Measurements from ENCODE around the gene FUZ. TPM values are rescaled to one million over a fixed set of nuclear protein-coding genes. Genes with fewer than 3 reads are reported as not detected.

Gene FUZ
- total RNA-seq, 1 donor from 2014 or later: 10.8 TPM

DNA sequence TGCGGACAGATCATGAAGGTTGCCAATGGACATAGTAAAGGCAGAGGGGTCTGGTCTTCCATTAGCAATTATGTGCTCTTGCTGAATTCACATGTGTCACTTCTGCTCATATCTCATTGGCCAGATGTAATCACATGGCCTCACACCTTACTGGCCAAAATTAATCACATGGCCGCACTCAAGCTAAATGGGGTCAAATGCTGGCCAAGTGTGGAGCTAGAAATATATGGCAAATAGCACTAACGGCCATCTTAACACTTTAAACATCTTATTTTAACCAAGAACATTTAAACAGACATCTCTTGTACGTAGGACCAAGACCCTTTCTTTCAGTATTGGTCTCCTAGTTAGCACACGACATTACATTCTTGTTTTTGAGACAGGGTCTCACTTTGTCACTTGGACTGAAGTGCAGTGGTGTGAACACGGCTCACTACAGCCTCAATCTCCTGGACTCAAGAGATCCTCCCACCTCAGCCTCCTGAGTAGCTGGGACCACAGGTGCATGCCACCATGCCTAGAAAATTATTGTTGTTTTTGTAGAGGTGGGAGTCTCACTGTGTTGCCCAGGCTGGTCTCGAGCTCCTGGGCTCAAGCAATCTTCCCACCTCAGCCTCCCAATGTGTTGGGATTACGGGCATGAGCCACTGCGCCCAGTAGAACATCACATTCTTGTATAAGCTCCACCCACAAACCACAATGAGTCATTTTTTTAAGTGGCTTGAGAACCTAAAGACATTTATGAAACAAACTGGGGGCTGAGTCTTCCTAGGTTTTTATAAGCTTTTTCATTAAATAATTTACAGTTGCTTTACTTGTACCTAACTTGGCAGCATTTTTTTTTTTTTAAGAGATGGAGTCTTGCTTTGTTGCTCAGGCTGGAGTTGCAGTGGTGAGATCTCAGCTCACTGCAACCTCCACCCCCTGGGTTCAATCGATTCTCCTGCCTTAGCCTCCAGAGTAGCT, 34.9 kb upstream of the FUZ start:
- Mint-ChIP-seq H3K4me3 (ENCODE audit: unreplicated experiment) (no peak overlapping the region), H3K36me3 (ENCODE audit: low read depth) (peaks cover 5% of the 10 kb centered on the region), H3K27me3 (ENCODE audit: low read depth) (no peaks in the 10 kb centered on the region), H3K27ac (ENCODE audit: unreplicated experiment) (peak overlapping the region; percentile 87), H3K4me1 (ENCODE audit: low read depth) (peaks cover 43% of the 10 kb centered on the region), H3K9me3 (ENCODE audit: low read depth) (peaks cover 9% of the 10 kb centered on the region)
- TF ChIP-seq, protein P1, sequence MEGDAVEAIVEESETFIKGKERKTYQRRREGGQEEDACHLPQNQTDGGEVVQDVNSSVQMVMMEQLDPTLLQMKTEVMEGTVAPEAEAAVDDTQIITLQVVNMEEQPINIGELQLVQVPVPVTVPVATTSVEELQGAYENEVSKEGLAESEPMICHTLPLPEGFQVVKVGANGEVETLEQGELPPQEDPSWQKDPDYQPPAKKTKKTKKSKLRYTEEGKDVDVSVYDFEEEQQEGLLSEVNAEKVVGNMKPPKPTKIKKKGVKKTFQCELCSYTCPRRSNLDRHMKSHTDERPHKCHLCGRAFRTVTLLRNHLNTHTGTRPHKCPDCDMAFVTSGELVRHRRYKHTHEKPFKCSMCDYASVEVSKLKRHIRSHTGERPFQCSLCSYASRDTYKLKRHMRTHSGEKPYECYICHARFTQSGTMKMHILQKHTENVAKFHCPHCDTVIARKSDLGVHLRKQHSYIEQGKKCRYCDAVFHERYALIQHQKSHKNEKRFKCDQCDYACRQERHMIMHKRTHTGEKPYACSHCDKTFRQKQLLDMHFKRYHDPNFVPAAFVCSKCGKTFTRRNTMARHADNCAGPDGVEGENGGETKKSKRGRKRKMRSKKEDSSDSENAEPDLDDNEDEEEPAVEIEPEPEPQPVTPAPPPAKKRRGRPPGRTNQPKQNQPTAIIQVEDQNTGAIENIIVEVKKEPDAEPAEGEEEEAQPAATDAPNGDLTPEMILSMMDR (IDR thresholded peaks at IDR 0.05): no peak
- DNase-seq (ENCODE audit: low spot score): no peak

DNA sequence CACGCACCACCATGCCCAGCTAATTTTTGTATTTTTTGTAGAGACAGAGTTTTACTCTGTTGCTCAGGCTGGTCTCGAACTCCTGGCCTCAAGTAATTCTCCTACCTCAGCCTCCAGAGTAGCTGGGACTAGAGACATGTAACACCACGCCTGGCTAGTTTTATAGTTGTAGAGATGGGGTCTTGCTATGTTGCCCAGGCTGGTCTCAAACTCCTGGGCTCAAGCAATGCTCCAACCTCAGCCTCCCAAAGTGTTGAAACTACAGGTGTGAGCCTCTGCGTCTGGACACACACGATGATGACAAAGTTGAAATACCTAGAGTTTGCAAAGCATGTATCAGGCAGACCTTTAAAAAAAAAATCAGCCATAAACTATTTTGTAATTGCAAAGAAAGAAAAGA, 33.3 kb upstream of the FUZ start:
- no peak overlapping the region for H3K4me3 Mint-ChIP-seq (ENCODE audit: unreplicated experiment)
- H3K27ac Mint-ChIP-seq (ENCODE audit: unreplicated experiment): no peak overlapping the region
- H3K4me1 Mint-ChIP-seq (ENCODE audit: low read depth): peaks cover 31% of the 10 kb centered on the region
- peaks cover 5% of the 10 kb centered on the region for H3K36me3 Mint-ChIP-seq (ENCODE audit: low read depth)
- no peak for DNase-seq (ENCODE audit: low spot score)
- TF ChIP-seq, protein P1 (IDR thresholded peaks at IDR 0.05): no peak
- H3K9me3 Mint-ChIP-seq (ENCODE audit: low read depth): peaks cover 9% of the 10 kb centered on the region
- no peaks in the 10 kb centered on the region for H3K27me3 Mint-ChIP-seq (ENCODE audit: low read depth)

DNA sequence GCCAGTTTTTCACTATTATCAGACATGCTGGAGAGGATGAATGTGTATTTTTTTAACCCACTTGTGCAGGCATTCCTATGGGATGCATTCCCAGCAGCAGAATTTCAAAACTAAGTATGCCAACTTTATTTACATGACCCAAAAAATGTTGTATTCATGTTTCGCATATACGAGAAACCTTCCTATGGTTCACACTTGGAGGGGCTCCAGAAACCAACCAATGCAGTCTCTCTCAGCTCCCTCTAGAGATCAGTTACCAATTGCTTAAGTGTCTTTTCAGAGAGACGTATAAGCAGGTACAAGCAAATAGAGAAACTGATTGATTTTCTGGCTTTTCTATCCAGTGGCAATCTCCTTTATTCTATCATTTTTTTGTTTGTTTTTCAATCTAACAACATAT, 32.3 kb upstream of the FUZ start:
- no peak overlapping the region for H3K4me3 Mint-ChIP-seq (ENCODE audit: unreplicated experiment)
- no peak for DNase-seq (ENCODE audit: low spot score)
- H3K9me3 Mint-ChIP-seq (ENCODE audit: low read depth): peaks cover 9% of the 10 kb centered on the region
- H3K36me3 Mint-ChIP-seq (ENCODE audit: low read depth): peaks cover 8% of the 10 kb centered on the region
- no peaks in the 10 kb centered on the region for H3K27me3 Mint-ChIP-seq (ENCODE audit: low read depth)
- H3K27ac Mint-ChIP-seq (ENCODE audit: unreplicated experiment): no peak overlapping the region
- H3K4me1 Mint-ChIP-seq (ENCODE audit: low read depth): peaks cover 31% of the 10 kb centered on the region
- TF ChIP-seq, protein P1 (IDR thresholded peaks at IDR 0.05): peak; percentile 57

DNA sequence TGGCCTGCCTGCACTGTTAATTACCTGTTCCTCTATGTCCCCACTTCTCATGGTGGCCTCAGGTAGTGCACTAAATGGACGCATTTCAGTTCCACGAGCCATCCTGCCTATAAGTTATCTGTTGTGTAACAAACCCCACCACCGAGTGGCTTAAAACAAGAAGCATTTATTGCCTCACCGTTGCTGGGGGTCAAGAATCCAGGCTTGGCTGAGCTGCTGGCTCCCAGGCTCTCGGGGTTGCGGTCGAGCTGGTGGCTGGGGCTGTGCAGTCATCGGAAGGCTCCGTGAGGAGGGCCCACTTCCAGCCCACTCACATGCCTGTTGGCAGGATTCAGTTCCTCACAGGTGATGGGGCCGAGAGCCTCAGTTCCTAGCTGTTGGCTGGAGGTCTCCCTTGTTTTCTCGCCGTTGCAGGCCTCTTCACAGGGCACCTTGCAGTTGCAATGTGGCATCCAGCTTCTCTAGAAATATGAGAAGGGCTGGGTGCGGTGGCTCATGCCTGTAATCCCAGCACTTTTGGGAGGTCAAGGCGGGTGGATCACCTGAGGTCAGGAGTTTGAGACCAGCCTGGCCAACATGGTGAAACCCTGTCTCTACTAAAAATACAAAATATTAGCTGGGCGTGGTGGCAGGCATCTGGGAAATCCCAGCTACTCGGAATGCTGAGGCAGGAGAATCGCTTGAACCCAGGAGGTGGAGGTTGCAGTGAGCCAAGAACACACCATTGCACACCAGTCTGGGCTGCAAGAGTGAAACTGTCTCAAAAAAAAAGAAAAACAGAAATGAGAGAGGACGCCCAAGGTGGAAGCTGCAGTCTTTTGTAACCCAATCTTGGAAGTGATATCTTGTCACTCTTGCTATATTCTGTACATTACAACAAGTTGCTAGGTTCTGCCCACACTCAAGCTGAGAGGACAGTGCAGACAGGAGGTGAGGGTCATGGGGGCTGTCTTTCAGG, 31.3 kb upstream of the FUZ start:
- TF ChIP-seq, protein P1 (IDR thresholded peaks at IDR 0.05): no peak
- Mint-ChIP-seq H3K4me1 (ENCODE audit: low read depth) (peaks cover 24% of the 10 kb centered on the region), H3K27me3 (ENCODE audit: low read depth) (no peaks in the 10 kb centered on the region), H3K27ac (ENCODE audit: unreplicated experiment) (no peak overlapping the region), H3K36me3 (ENCODE audit: low read depth) (peaks cover 11% of the 10 kb centered on the region), H3K9me3 (ENCODE audit: low read depth) (peaks cover 9% of the 10 kb centered on the region), H3K4me3 (ENCODE audit: unreplicated experiment) (no peak overlapping the region)
- no peak for DNase-seq (ENCODE audit: low spot score)

DNA sequence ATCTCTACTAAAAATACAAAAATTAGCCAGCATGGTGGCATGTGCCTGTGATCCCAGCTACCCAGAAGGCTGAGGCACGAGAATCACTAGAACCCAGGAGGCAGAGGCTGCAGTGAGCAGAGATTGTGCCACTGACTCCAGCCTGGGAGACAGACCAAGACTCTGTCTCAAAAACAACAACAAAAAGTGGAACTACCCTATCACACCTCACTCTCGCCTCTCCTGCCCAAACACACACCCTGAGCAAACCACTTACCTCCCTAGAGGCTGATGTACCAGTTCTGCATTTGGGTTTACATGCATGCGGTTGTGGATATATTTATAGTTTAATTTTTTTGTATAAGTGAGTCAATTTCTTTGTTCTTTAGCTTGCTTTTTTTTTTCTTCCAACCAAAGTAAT, 30.2 kb upstream of the FUZ start:
- DNase-seq (ENCODE audit: low spot score): no peak
- H3K36me3 Mint-ChIP-seq (ENCODE audit: low read depth): peaks cover 16% of the 10 kb centered on the region
- H3K27me3 Mint-ChIP-seq (ENCODE audit: low read depth): no peaks in the 10 kb centered on the region
- no peak overlapping the region for H3K4me3 Mint-ChIP-seq (ENCODE audit: unreplicated experiment)
- peaks cover 14% of the 10 kb centered on the region for H3K4me1 Mint-ChIP-seq (ENCODE audit: low read depth)
- H3K9me3 Mint-ChIP-seq (ENCODE audit: low read depth): peaks cover 3% of the 10 kb centered on the region
- H3K27ac Mint-ChIP-seq (ENCODE audit: unreplicated experiment): no peak overlapping the region
- TF ChIP-seq, protein P1 (IDR thresholded peaks at IDR 0.05): no peak
